GM18858 (cell line): Measurements from ENCODE around the gene SLCO2A1.

Experiments used
- ATAC-seq: cut with Tn5 transposase; IDR thresholded peaks from one replicate; pipeline ENCODE4 v1.9.1; 2021; ENCODE audit not compliant: unreplicated experiment

SLCO2A1 gene

GRCh38 chr3:133983576-133984560 lies 45.9 kb downstream of the SLCO2A1 start:
- ATAC-seq, result no peak

DNA sequence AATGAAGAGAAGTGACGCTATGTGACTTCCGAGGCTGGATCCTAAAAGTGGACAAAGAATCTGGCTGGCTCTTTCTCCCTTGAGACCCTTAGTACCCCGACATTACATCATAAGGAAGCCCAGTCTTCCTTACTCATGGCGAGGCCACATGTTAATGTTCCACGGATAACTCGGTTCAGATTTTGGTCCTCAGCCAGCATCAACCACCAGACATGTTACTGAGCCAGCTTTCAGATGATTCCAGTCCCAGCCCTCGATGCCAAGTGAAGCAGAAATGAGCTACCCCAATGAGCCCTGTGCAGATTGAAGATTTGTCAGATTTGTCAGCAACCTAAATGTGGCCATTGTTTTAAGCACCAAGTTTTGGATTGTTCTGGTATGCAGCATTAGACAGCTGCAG lies 46.6 kb downstream of the SLCO2A1 start:
- no peak for ATAC-seq

DNA sequence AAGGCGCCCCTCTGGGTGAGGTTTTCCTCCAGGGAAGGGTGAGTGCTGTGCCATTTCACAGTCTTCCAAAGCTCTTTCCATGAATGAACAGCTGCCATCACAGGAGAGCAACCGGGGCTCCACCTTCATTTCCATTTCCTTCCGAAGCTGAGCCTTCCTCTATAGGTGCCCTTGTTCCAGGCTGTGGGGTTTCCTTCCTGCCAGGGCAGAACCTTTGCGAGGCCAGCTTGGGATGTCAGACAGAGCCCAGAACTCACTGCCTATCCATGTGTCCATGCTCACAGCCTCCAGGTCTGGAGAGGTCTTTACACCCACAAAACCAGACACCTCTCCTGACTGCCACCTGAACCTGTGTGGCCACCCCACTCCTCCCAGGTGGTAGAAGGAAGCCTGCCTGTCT lies 49.2 kb downstream of the SLCO2A1 start:
- no peak for ATAC-seq

- ATAC-seq, result no peak
These were observed 49.7 kb downstream of the SLCO2A1 start for GRCh38 chr3:133980035-133980434.

GRCh38 chr3:133979553-133979952 lies 50.2 kb downstream of the SLCO2A1 start:
- no peak for ATAC-seq

- no peak for ATAC-seq
These were observed 52.2 kb downstream of the SLCO2A1 start for GRCh38 chr3:133977568-133977967.

GRCh38 chr3:133973249-133973980 lies 56.3 kb downstream of the SLCO2A1 start:
- no peak for ATAC-seq

DNA sequence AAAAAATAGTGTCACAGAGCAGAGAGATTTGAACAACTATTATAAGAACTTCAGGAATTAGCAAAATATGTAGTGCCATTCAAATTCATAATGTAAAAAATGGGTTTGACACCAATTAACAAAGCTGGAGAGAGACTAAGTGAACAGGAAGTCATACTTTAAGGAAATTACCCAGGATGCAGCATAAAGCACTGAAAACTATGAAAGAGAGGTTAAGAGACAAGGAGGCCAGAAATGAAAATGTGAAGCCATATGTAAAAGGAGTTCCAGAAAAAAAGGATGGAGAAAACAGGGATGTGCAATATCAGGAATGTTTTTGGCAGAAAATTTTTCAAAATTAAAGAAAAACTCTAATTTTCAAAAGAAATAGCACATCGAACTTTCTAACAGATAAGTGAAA lies 57.6 kb downstream of the SLCO2A1 start:
- ATAC-seq, result no peak

GRCh38 chr3:133970916-133971315 lies 58.8 kb downstream of the SLCO2A1 start:
- ATAC-seq, result no peak

DNA sequence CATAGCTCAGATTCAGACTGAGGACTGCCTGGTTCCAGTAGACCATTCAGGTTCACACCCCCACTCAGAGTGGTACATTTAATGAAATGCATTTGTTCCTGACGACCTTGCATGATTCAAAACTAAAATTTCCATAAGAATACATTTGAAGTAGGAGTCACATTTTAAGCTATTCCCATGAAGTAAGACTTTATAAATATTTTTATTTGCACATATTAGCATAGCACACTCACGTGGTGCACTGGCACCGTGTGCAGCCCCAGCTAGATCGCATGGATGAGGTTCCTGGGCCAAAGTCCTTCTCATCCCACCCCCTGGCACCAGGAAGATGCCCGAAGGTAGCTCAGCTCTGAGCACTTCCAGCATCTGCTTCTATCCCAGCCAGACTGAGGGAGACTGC lies 59.4 kb downstream of the SLCO2A1 start:
- ATAC-seq, result no peak

- ATAC-seq, result no peak
These were observed 61.5 kb downstream of the SLCO2A1 start for GRCh38 chr3:133967992-133968892.

DNA sequence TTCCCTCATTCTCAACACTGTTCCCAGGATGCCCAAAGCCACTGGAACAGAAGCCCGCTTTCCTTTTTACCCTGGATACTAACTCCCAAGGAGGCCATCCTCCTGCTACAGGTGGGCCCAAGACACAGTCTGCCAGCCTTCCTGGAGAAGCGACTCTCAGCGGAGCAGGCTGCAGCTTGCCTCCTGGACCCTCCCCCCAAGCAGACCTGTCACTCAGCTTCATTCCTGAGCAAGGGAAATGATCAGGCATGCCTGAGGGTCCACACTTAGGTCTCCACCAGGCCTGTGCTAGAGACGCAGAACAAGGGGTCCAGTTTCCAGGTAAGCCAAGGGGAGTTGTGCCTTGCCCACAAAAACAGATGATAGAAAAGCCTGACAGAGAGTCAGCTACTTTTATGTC lies 62.8 kb downstream of the SLCO2A1 start:
- ATAC-seq, result no peak

- ATAC-seq, result no peak
These were observed 63.8 kb downstream of the SLCO2A1 start for GRCh38 chr3:133965906-133966305.

DNA sequence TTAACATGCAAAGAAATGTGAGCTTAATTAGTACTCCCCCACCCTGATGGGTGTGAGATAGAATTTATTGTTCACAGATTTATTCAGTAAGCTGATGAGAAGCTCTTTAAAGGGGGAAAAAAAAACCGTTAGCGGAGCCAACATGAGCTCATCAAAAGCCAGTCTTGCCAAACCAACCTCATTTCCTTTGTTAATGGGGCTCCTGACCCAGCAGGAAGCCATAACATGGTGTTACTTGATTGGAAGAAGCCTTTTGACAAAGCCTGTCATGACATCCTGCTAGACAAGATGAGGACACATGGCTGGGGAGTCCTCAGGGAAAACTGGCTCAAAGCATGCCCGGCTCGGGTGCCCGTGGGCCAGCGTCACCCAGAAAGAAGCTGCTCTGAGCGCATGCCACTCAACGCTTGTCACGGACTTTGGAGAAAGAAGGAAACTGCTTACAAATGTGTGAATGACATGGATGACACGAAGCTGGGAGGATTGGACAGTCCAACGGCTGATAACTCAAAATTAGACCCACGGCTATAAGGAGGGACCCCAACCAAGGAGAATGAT lies 64.6 kb downstream of the SLCO2A1 start:
- no peak for ATAC-seq

GRCh38 chr3:133964547-133964946 lies 65.2 kb downstream of the SLCO2A1 start:
- no peak for ATAC-seq

- ATAC-seq, result no peak
These were observed 65.9 kb downstream of the SLCO2A1 start for GRCh38 chr3:133963657-133964396.

DNA sequence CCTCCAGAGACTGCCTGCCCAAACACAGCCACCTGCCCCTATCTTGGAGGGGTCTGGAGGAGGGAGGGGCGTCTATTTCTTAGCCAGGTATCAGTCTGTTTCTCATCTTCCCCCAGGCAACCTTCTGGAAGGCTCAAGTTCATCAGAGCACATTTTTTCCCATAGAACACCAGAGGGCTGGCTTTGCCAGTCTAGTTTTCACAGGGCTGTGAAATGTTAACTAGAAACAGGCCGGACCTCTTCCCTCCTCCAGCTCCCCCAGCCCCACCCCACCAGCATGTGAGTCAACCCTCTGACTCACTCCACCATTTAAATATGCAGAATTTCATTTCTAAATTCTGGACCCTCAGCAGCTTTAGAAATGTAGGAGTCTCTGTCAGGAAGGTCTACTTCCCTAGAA lies 66.9 kb downstream of the SLCO2A1 start:
- no peak for ATAC-seq

DNA sequence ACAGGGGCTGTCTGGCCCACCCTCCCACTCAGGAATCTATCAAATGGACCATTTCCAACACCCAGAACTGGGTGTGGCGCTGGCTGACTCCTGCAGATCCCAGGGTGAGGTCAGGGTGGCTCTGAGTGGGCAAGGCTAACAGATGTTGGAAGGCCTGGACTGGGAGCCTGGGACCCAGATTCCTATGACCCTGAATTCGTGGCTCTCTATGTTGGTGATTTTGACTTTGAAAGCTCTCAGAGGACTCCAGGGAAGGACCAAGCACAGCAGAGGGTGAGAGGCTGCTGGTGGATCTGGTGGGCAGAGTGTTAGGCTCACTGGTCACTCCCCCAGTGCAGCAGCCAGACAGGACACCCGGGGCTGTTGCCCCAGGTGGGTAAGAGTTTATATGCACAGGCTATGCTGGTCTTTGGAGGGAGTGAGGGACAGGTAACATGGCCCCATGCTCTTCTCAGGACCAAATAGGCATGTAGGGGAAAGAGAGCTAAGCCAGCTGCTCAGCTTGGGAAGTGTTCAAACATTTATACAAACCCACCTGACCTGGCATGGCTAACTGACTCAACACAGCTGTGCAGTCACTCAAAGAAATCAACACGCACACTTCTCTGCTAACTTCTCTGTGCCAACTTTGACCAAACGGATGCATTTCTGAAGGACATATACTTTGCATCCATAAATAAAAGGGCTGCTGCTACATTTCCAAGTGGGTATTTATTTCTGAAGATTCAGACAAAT lies 71.5 kb downstream of the SLCO2A1 start:
- ATAC-seq, result no peak

GRCh38 chr3:133956982-133957381 lies 72.7 kb downstream of the SLCO2A1 start:
- no peak for ATAC-seq
